Kidney (tissue), 14 donors: ENCODE measurements around the gene CDH13. TPM values are rescaled to one million over a fixed set of nuclear protein-coding genes. Genes with fewer than 3 reads are reported as not detected.

Experiments used
- DNase-seq, 5 donors: peaks; one replicate each; pipeline ENCODE4 v3.0.0-alpha.2; 2013 to 2020
- FAIRE-seq: peaks from 2 replicates; lab custom pipeline; 2012; peaks lifted over from hg19 to GRCh38; lab: Jason Lieb, UNC
- H3K27ac ChIP-seq, 2 donors: one replicate each; pipeline ENCODE4 v1.7.0; 2013; ENCODE audit warnings: low read depth in 2 of 2, low read length in 2 of 2, inconsistent platforms in 1 of 2
- H3K27me3 ChIP-seq: one replicate; pipeline ENCODE4 v1.7.1; 2013; ENCODE audit warnings: low read length, inconsistent platforms; ENCODE audit not compliant: control insufficient read depth, insufficient read depth
- H3K36me3 ChIP-seq, 3 donors: one replicate each; pipeline versions ENCODE4 v1.7.0 to v1.7.1; 2013; ENCODE audit warnings: low read length in 3 of 3, control low read depth in 1 of 3, inconsistent platforms in 1 of 3; ENCODE audit not compliant: insufficient read depth in 3 of 3, control insufficient read depth in 2 of 3
- H3K4me1 ChIP-seq, 3 donors: one replicate each; pipeline versions ENCODE4 v1.7.0 to v1.7.1; 2013; ENCODE audit warnings: low read length in 3 of 3, inconsistent platforms in 1 of 3, low read depth in 1 of 3; ENCODE audit not compliant: control insufficient read depth in 2 of 3, insufficient read depth in 2 of 3
- H3K4me3 ChIP-seq, 3 donors: one replicate each; pipeline versions ENCODE4 v1.7.0 to v1.8.1; 2013; ENCODE audit warnings: low read length in 3 of 3, control low read depth in 1 of 3, inconsistent platforms in 1 of 3
- H3K9ac ChIP-seq, 3 donors: one replicate each; pipeline versions ENCODE4 v1.7.0 to v1.7.1; 2013; ENCODE audit warnings: low read length in 3 of 3, control low read depth in 1 of 3, inconsistent platforms in 1 of 3
- H3K9me3 ChIP-seq, 3 donors: one replicate each; pipeline versions ENCODE4 v1.7.0 to v1.7.1; 2013; ENCODE audit warnings: low read length in 3 of 3, control low read depth in 1 of 3, inconsistent platforms in 1 of 3; ENCODE audit not compliant: control insufficient read depth in 2 of 3, insufficient read depth in 1 of 3
- CTCF ChIP-seq: IDR thresholded peaks from 3 replicates; pipeline ENCODE4 v1.5.1; 2012; ENCODE audit warnings: mild to moderate bottlenecking, moderate library complexity, borderline replicate concordance; ENCODE audit not compliant: insufficient read depth; ENCODE audit errors: extremely low read depth
- intact Hi-C: fragments of 100-400 bp; cut with DNase I; formaldehyde crosslinking; loops from one replicate; pipeline ENCODE4 v1.11.1; 2022
- polyA plus RNA-seq: library from polyadenylated mRNA; stranded (reverse); fragments of 350-450 nt; fragmentation: Illumina TruSeq; extraction: RNeasy Lipid Tissue Mini Kit (QIAGEN cat#74804); gene quantifications from one replicate; pipeline ENCODE4 v1.2.3, GENCODE V29; 2014; ENCODE audit warnings: low read depth, low replicate concordance; ENCODE audit not compliant: insufficient read depth
- total RNA-seq: library from RNA; stranded (reverse); fragmentation: NEBNext Ultra II Directional; extraction: Animal tissue kit (Norgen Biotek cat#: 25700); gene quantifications from one replicate; pipeline ENCODE4 v1.2.1, GENCODE V29; 2021
- donor health status: control.
- donor health status: control.
- donor health status: control.
- donor health status: control.
- donor health status: control.
- donor health status: DM: yes; HTN: yes; CAD: no.
- donor health status: Normal renal cell carcinoma (clear cell type).

Gene CDH13
- total and polyA plus RNA-seq, 2 donors from 2014 or later: 4.8 to 13.8 TPM

GRCh38 chr16:83615953-83616350 is 989.2 kb downstream of the CDH13 start:
- DNase-seq: no peak
- H3K9me3 ChIP-seq: no peaks in the 10 kb centered on the region
- intact Hi-C loops: no loop called here
- FAIRE-seq: no peak
- no peaks in the 10 kb centered on the region for H3K36me3 ChIP-seq
- no peak overlapping the region for H3K9ac ChIP-seq
- H3K27ac ChIP-seq: no peak overlapping the region
- no peak overlapping the region for H3K4me3 ChIP-seq
- H3K4me1 ChIP-seq: no peaks in the 10 kb centered on the region
- no peak for TF ChIP-seq CTCF
- no peaks in the 10 kb centered on the region for H3K27me3 ChIP-seq

- no peak overlapping the region for H3K27ac ChIP-seq
These were observed 992.8 kb downstream of the CDH13 start for GRCh38 chr16:83619381-83620150.

GRCh38 chr16:83622010-83622409 is 995.2 kb downstream of the CDH13 start:
- FAIRE-seq: no peak
- H3K36me3 ChIP-seq: no peaks in the 10 kb centered on the region

More at GRCh38 chr16:83619381-83620150, 992.8 kb downstream of the CDH13 start:
- peak in 2 of 5 donors; percentile 20 to 25 for DNase-seq
- Histone ChIP-seq H3K4me3 (no peak overlapping the region), H3K36me3 (no peaks in the 10 kb centered on the region), H3K9ac (no peak overlapping the region), H3K4me1 (no peaks in the 10 kb centered on the region), H3K9me3 (no peaks in the 10 kb centered on the region), H3K27me3 (no peaks in the 10 kb centered on the region)
- intact Hi-C loops: no loop called here
- TF ChIP-seq CTCF: no peak
- FAIRE-seq: no peak

More at GRCh38 chr16:83622010-83622409, 995.2 kb downstream of the CDH13 start:
- H3K4me1 ChIP-seq: no peaks in the 10 kb centered on the region
- TF ChIP-seq CTCF: no peak
- no peak for DNase-seq
- no peak overlapping the region for H3K4me3 ChIP-seq
- no peak overlapping the region for H3K27ac ChIP-seq
- no peak overlapping the region for H3K9ac ChIP-seq
- no peaks in the 10 kb centered on the region for H3K27me3 ChIP-seq
- intact Hi-C loops: no loop called here
- no peaks in the 10 kb centered on the region for H3K9me3 ChIP-seq
